Cardiac fibroblast (primary cell): ENCODE data around the gene FAM25G.

Experiments
- DNase-seq, 2 donors: peaks; one replicate each; pipeline versions ENCODE4 v3.0.0 to v3.0.0-alpha.2; 2010; ENCODE audit warnings: low read depth in 2 of 2
- H3K4me3 ChIP-seq, 2 donors: replicated peaks in 1 of 2; 1 replicate in 1 of 2; 2 replicates in 1 of 2; pipeline ENCODE4 v1.5.1; 2011; ENCODE audit warnings: low read depth in 2 of 2, low read length in 2 of 2, mild to moderate bottlenecking in 2 of 2, moderate library complexity in 1 of 2
- TF ChIP-seq, protein P1 (sequence below): IDR thresholded peaks from one replicate; pipeline ENCODE4 v1.5.1; 2011; ENCODE audit warnings: low read depth, mild to moderate bottlenecking, low read length, inconsistent platforms

The FAM25G gene

DNA sequence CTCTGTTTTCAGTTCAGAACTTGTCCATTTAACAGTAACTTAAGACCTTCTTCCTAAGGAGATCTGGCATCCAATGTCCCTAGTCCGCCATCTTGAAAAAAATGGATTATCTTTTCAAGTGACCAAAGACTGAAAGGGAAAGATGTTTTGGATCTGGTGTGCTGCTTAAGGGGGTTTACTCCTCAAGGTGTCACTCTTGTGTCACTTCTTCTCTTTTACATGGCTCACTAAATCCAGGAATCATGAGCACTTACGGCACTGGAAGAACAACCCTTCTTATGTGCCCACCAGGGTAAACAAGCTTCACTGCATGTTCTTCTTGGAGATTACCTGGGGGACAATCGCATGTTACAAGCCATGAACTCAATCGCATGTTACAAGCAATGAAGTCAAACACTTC is 51.3 kb downstream of the FAM25G start:
- TF ChIP-seq, protein P1, sequence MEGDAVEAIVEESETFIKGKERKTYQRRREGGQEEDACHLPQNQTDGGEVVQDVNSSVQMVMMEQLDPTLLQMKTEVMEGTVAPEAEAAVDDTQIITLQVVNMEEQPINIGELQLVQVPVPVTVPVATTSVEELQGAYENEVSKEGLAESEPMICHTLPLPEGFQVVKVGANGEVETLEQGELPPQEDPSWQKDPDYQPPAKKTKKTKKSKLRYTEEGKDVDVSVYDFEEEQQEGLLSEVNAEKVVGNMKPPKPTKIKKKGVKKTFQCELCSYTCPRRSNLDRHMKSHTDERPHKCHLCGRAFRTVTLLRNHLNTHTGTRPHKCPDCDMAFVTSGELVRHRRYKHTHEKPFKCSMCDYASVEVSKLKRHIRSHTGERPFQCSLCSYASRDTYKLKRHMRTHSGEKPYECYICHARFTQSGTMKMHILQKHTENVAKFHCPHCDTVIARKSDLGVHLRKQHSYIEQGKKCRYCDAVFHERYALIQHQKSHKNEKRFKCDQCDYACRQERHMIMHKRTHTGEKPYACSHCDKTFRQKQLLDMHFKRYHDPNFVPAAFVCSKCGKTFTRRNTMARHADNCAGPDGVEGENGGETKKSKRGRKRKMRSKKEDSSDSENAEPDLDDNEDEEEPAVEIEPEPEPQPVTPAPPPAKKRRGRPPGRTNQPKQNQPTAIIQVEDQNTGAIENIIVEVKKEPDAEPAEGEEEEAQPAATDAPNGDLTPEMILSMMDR = no peak
- H3K4me3 ChIP-seq = no peak overlapping the region
- peak in 1 of 2 donors; percentile 20 for DNase-seq

DNA sequence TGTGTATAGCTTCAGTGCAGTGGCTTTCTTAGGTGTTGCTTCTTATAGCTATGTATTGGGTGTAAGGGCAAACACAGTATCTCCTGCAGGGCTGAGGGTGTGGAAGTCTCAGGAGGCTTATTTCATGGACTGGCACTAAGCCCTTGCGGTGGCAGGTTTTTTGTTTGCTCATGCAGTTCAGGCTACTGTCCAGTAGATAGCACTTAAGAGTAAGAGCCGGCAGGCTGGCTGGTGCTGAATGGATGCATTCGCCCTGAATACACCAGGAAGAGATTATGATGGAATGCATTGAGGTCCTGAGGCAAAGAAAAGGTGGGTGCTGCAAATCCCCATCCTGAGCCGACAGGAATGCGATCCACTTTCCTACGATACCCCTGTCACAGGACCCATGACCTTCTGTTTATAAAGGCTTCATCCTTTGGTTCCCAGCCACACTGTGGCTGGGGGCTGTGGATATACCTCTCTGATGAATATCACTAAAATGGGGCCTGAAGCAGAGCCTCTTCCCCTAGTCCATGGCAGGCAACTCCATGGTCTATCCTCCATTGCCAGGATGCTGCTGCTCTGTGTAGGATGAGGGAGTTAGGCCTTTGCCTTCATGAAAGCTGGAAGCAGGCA is 52.5 kb downstream of the FAM25G start:
- no peak overlapping the region for H3K4me3 ChIP-seq
- TF ChIP-seq, protein P1 = peak; percentile 90
- DNase-seq = peak; percentile 82 to 84
